Mesothelial cell of epicardium (in vitro differentiated cells): ENCODE data around the gene ARSH. TPM values are rescaled to one million over a fixed set of nuclear protein-coding genes. Genes with fewer than 3 reads are reported as not detected.

ENCODE experiments used
- DNase-seq, 2 experiments: peaks; one replicate each; pipeline ENCODE4 v3.0.0; 2021; ENCODE audit warnings: low spot score in 2 of 2; ENCODE audit not compliant: unreplicated experiment in 2 of 2
- H3K27ac Mint-ChIP-seq: 2 replicates; pipeline ENCODE4 v1.8.0; 2021; ENCODE audit warnings: mixed read lengths
- H3K27me3 Mint-ChIP-seq: 2 replicates; pipeline ENCODE4 v1.8.0; 2021; ENCODE audit warnings: low read depth, mixed read lengths
- H3K36me3 Mint-ChIP-seq: 2 replicates; pipeline ENCODE4 v1.8.0; 2021; ENCODE audit warnings: mixed read lengths
- H3K4me1 Mint-ChIP-seq: 2 replicates; pipeline ENCODE4 v1.8.0; 2021; ENCODE audit warnings: mixed read lengths
- H3K4me3 Mint-ChIP-seq: 2 replicates; pipeline ENCODE4 v1.8.0; 2021; ENCODE audit warnings: mild to moderate bottlenecking, moderate library complexity, mixed read lengths
- H3K9me3 Mint-ChIP-seq: 2 replicates; pipeline ENCODE4 v1.8.0; 2021; ENCODE audit warnings: mixed read lengths
- total RNA-seq: library from RNA; stranded (reverse); gene quantifications from 3 replicates; pipeline ENCODE4 v1.2.1, GENCODE V29; 2021
- TF ChIP-seq, protein P1 (sequence below): fragments of 200-600 bp; sonication (generic); IDR thresholded peaks from one replicate; pipeline ENCODE4 v1.5.0; 2021; ENCODE audit warnings: antibody characterized with exemption; ENCODE audit not compliant: unreplicated experiment

The ARSH gene
- total RNA-seq, 1 donor from 2014 or later, result 0.76 TPM

DNA sequence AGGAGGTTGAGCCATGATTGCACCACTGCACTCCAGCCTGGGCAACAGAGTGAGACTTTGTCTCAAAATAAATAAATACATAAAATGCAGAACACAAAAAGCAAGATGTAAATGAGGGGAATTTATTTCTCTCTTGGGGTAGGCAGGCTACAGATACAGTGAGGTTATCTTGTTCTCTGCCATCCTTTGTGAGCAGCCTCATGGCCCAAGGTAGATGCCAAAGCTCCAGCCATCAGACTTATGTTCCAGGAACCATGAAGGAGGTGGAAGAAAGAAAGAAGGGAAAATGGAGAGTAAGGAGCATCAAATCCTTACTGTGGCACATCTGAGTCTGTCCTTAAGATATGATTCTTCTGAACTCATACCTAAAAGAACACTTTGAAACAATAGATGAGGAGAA lies 11.1 kb downstream of the ARSH start:
- H3K36me3 Mint-ChIP-seq, result no peaks in the 10 kb centered on the region
- TF ChIP-seq, protein P1, sequence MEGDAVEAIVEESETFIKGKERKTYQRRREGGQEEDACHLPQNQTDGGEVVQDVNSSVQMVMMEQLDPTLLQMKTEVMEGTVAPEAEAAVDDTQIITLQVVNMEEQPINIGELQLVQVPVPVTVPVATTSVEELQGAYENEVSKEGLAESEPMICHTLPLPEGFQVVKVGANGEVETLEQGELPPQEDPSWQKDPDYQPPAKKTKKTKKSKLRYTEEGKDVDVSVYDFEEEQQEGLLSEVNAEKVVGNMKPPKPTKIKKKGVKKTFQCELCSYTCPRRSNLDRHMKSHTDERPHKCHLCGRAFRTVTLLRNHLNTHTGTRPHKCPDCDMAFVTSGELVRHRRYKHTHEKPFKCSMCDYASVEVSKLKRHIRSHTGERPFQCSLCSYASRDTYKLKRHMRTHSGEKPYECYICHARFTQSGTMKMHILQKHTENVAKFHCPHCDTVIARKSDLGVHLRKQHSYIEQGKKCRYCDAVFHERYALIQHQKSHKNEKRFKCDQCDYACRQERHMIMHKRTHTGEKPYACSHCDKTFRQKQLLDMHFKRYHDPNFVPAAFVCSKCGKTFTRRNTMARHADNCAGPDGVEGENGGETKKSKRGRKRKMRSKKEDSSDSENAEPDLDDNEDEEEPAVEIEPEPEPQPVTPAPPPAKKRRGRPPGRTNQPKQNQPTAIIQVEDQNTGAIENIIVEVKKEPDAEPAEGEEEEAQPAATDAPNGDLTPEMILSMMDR, result no peak
- H3K27me3 Mint-ChIP-seq, result no peaks in the 10 kb centered on the region
- no peak for DNase-seq
- no peak overlapping the region for H3K4me3 Mint-ChIP-seq
- H3K4me1 Mint-ChIP-seq, result peaks cover 14% of the 10 kb centered on the region
- H3K9me3 Mint-ChIP-seq, result peaks cover 26% of the 10 kb centered on the region
- H3K27ac Mint-ChIP-seq, result no peak overlapping the region

GRCh38 chrX:3024176-3024575 lies 17.8 kb downstream of the ARSH start:
- no peak overlapping the region for H3K27ac Mint-ChIP-seq
- H3K36me3 Mint-ChIP-seq, result no peaks in the 10 kb centered on the region
- peaks cover 22% of the 10 kb centered on the region for H3K4me1 Mint-ChIP-seq
- H3K9me3 Mint-ChIP-seq, result no peaks in the 10 kb centered on the region
- no peak for DNase-seq
- TF ChIP-seq, protein P1, result no peak
- H3K27me3 Mint-ChIP-seq, result no peaks in the 10 kb centered on the region
- no peak overlapping the region for H3K4me3 Mint-ChIP-seq

DNA sequence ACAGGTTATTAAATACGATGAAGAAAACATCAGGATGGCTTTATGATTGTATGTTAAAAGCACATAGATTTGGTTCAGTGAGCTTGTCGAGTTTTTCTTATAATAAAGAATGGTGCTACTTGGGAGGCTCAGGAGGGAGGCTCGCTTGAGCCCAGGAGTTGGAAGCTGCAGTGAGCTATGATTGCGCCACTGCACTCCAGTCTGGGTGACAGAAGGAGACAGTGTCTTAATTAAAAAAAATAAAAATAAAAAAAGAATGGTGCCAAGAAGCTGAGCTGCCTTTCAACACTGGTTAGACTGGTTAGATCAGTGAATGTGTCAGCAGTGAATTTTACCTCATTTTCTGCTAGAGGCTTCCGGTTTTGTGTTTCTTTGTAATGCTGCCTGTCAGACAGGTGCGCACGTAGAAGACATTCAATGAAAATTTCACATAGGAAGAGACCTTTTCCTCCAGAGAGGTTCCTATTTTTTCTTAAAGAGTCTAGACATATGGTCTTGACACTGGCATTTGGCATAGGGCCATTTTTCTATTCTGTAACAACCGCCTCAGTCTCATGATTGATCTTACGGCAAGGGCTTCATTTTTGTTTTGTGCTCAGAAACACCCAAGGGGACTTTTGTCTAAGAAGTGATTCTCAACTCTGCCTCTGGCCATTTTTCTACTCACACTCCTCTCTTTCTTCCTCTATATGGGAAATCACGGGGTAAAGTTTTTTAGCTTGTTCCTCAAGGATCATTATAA lies 19.9 kb downstream of the ARSH start:
- Mint-ChIP-seq H3K27ac (peak overlapping the region; percentile 98), H3K36me3 (peaks cover 2% of the 10 kb centered on the region), H3K4me3 (peak overlapping the region; percentile 53), H3K4me1 (peaks cover 19% of the 10 kb centered on the region), H3K27me3 (no peaks in the 10 kb centered on the region), H3K9me3 (peaks cover 8% of the 10 kb centered on the region)
- TF ChIP-seq, protein P1, result no peak
- DNase-seq, result no peak

- H3K4me3 Mint-ChIP-seq, result no peak overlapping the region
- H3K9me3 Mint-ChIP-seq, result peaks cover 22% of the 10 kb centered on the region
- peaks cover 13% of the 10 kb centered on the region for H3K4me1 Mint-ChIP-seq
- H3K27ac Mint-ChIP-seq, result no peak overlapping the region
- H3K36me3 Mint-ChIP-seq, result peaks cover 7% of the 10 kb centered on the region
- TF ChIP-seq, protein P1, result no peak
- DNase-seq, result peak in 1 of 2 experiments; percentile 6
- no peaks in the 10 kb centered on the region for H3K27me3 Mint-ChIP-seq
Measured at GRCh38 chrX:3029129-3029528, 22.8 kb downstream of the ARSH start.

GRCh38 chrX:3037218-3037617 lies 30.9 kb downstream of the ARSH start:
- H3K27me3 Mint-ChIP-seq, result no peaks in the 10 kb centered on the region
- H3K9me3 Mint-ChIP-seq, result peaks cover 33% of the 10 kb centered on the region
- peaks cover 7% of the 10 kb centered on the region for H3K4me1 Mint-ChIP-seq
- no peak overlapping the region for H3K4me3 Mint-ChIP-seq
- DNase-seq, result no peak
- TF ChIP-seq, protein P1, result no peak
- no peak overlapping the region for H3K27ac Mint-ChIP-seq
- peaks cover 7% of the 10 kb centered on the region for H3K36me3 Mint-ChIP-seq
